Loucy (cell line): Measurements from ENCODE around the gene XDH.

Source experiments
- CTCF ChIP-seq: fragments of 200-600 bp; sonication (generic); conservative IDR thresholded peaks from 2 replicates; pipeline ENCODE4 v1.5.1; 2014; ENCODE audit warnings: mild to moderate bottlenecking, antibody characterized with exemption, low read length
- EZH2phosphoT487 ChIP-seq: fragments of 200-600 bp; IDR thresholded peaks from 2 replicates; pipeline ENCODE4 v1.6.1; 2018; ENCODE audit warnings: antibody characterized with exemption, mild to moderate bottlenecking, moderate library complexity, borderline replicate concordance

GRCh38 chr2:31420936-31421335, 6.4 kb upstream of the XDH start:
- TF ChIP-seq CTCF (no peak), EZH2phosphoT487 (no peak)
